HL-60 (cell line): Measurements from ENCODE around the gene IPO11.

Experiments
- CTCF ChIP-seq: IDR thresholded peaks from one replicate; pipeline ENCODE4 v1.5.1; 2011; ENCODE audit warnings: low read length, control low read depth, inconsistent platforms; ENCODE audit not compliant: insufficient read depth
- GABPA ChIP-seq: IDR thresholded peaks from 2 replicates; pipeline ENCODE4 v1.6.1; 2012; ENCODE audit warnings: low read depth
- POLR2AphosphoS5 ChIP-seq: IDR thresholded peaks from 2 replicates; pipeline ENCODE4 v1.6.1; 2012; ENCODE audit warnings: low read depth

GRCh38 chr5:62372600-62372999 is 40.0 kb upstream of the IPO11 start:
- TF ChIP-seq GABPA: no peak
- no peak for TF ChIP-seq POLR2AphosphoS5
- TF ChIP-seq CTCF: no peak
